Measurements from ENCODE around the gene PSMD6. TPM values are rescaled to one million over a fixed set of nuclear protein-coding genes. Genes with fewer than 3 reads are reported as not detected.

PSMD6 gene
- total RNA-seq, 1 donor from 2014 or later = 87.0 TPM

- no peak for TF ChIP-seq CTCF (IDR thresholded peaks at IDR 0.05; ENCODE audit: unreplicated experiment)
- no peak for DNase-seq (ENCODE audit: low spot score)
- no peaks in the 10 kb centered on the region for H3K9me3 Mint-ChIP-seq (ENCODE audit: unreplicated experiment)
- no peaks in the 10 kb centered on the region for H3K36me3 Mint-ChIP-seq (ENCODE audit: low read depth, unreplicated experiment)
- H3K4me1 Mint-ChIP-seq (ENCODE audit: unreplicated experiment) = peaks cover 24% of the 10 kb centered on the region
- peaks cover 2% of the 10 kb centered on the region for H3K27me3 Mint-ChIP-seq (ENCODE audit: unreplicated experiment)
- H3K4me3 Mint-ChIP-seq (ENCODE audit: unreplicated experiment) = no peak overlapping the region
- no peak overlapping the region for H3K27ac Mint-ChIP-seq (ENCODE audit: unreplicated experiment)
Measured at GRCh38 chr3:63966007-63966406, 57.3 kb downstream of the PSMD6 start.

- H3K4me3 Mint-ChIP-seq (ENCODE audit: unreplicated experiment) = no peak overlapping the region
Measured at GRCh38 chr3:63964681-63965485, 58.4 kb downstream of the PSMD6 start.

GRCh38 chr3:63963496-63963895, 59.8 kb downstream of the PSMD6 start:
- no peak for TF ChIP-seq CTCF (IDR thresholded peaks at IDR 0.05; ENCODE audit: unreplicated experiment)
- Mint-ChIP-seq H3K36me3 (ENCODE audit: low read depth, unreplicated experiment) (no peaks in the 10 kb centered on the region), H3K4me3 (ENCODE audit: unreplicated experiment) (no peak overlapping the region), H3K4me1 (ENCODE audit: unreplicated experiment) (peaks cover 17% of the 10 kb centered on the region), H3K27ac (ENCODE audit: unreplicated experiment) (no peak overlapping the region), H3K9me3 (ENCODE audit: unreplicated experiment) (no peaks in the 10 kb centered on the region), H3K27me3 (ENCODE audit: unreplicated experiment) (peaks cover 5% of the 10 kb centered on the region)
- no peak for DNase-seq (ENCODE audit: low spot score)

More at GRCh38 chr3:63964681-63965485, 58.4 kb downstream of the PSMD6 start:
- Mint-ChIP-seq H3K9me3 (ENCODE audit: unreplicated experiment) (no peaks in the 10 kb centered on the region), H3K27ac (ENCODE audit: unreplicated experiment) (no peak overlapping the region), H3K27me3 (ENCODE audit: unreplicated experiment) (peaks cover 5% of the 10 kb centered on the region), H3K4me1 (ENCODE audit: unreplicated experiment) (peaks cover 19% of the 10 kb centered on the region), H3K36me3 (ENCODE audit: low read depth, unreplicated experiment) (no peaks in the 10 kb centered on the region)
- no peak for DNase-seq (ENCODE audit: low spot score)
- no peak for TF ChIP-seq CTCF (IDR thresholded peaks at IDR 0.05; ENCODE audit: unreplicated experiment)

GRCh38 chr3:63961891-63962290, 61.4 kb downstream of the PSMD6 start:
- H3K36me3 Mint-ChIP-seq (ENCODE audit: low read depth, unreplicated experiment) = no peaks in the 10 kb centered on the region
- no peak for DNase-seq (ENCODE audit: low spot score)
- H3K4me3 Mint-ChIP-seq (ENCODE audit: unreplicated experiment) = no peak overlapping the region
- peaks cover 5% of the 10 kb centered on the region for H3K27me3 Mint-ChIP-seq (ENCODE audit: unreplicated experiment)
- peak; percentile 84 for TF ChIP-seq CTCF (IDR thresholded peaks at IDR 0.05; ENCODE audit: unreplicated experiment)
- H3K9me3 Mint-ChIP-seq (ENCODE audit: unreplicated experiment) = no peaks in the 10 kb centered on the region
- no peak overlapping the region for H3K27ac Mint-ChIP-seq (ENCODE audit: unreplicated experiment)
- H3K4me1 Mint-ChIP-seq (ENCODE audit: unreplicated experiment) = peaks cover 6% of the 10 kb centered on the region

Other genes with a start within 250 kb of the PSMD6 start
- gene C3orf49, start 204.2 kb downstream of the PSMD6 start, total RNA-seq (ENCODE audit: unreplicated experiment) = not detected
- 47.3 TPM for gene THOC7, start 159.7 kb downstream of the PSMD6 start, total RNA-seq (ENCODE audit: unreplicated experiment)
- 21.0 TPM for gene ATXN7, start 159.6 kb downstream of the PSMD6 start, total RNA-seq (ENCODE audit: unreplicated experiment)
- not detected for gene SCAANT1, start 111.1 kb downstream of the PSMD6 start, total RNA-seq (ENCODE audit: unreplicated experiment)
- 5.3 TPM for gene PRICKLE2, start 202.0 kb upstream of the PSMD6 start, total RNA-seq (ENCODE audit: unreplicated experiment)

Measured in endothelial cell (in vitro differentiated cells).